HL-60 (cell line): Measurements from ENCODE around the gene GPX3.

ENCODE experiments used
- DNase-seq, 2 experiments: peaks; one replicate each; pipeline ENCODE4 v3.0.0-alpha.2; 2010 to 2020; ENCODE audit warnings: low read depth in 1 of 2, low spot score in 1 of 2
- H3K27ac ChIP-seq: fragments of 250-450 bp; sonication (Bioruptor Pico); replicated peaks from 2 replicates; pipeline ENCODE4 v1.5.1; 2020; ENCODE audit warnings: mild to moderate bottlenecking, moderate library complexity
- H3K27me3 ChIP-seq: fragments of 250-450 bp; sonication (Bioruptor Pico); 2 replicates; pipeline ENCODE4 v1.5.1; 2021; ENCODE audit warnings: mild to moderate bottlenecking, moderate library complexity; ENCODE audit not compliant: insufficient read depth, poor library complexity, severe bottlenecking
- H3K4me3 ChIP-seq: replicated peaks from 2 replicates; pipeline ENCODE4 v1.5.1; 2011; ENCODE audit warnings: mild to moderate bottlenecking, control low read depth, low read length; ENCODE audit not compliant: insufficient read depth
- GABPA ChIP-seq: IDR thresholded peaks from 2 replicates; pipeline ENCODE4 v1.6.1; 2012; ENCODE audit warnings: low read depth
- POLR2AphosphoS5 ChIP-seq: IDR thresholded peaks from 2 replicates; pipeline ENCODE4 v1.6.1; 2012; ENCODE audit warnings: low read depth
- SPI1 ChIP-seq: IDR thresholded peaks from 2 replicates; pipeline ENCODE4 v1.6.1; 2012; ENCODE audit warnings: low read depth, mild to moderate bottlenecking, borderline replicate concordance
- TF ChIP-seq, protein P1 (sequence below): IDR thresholded peaks from one replicate; pipeline ENCODE4 v1.5.1; 2011; ENCODE audit warnings: low read length, control low read depth, inconsistent platforms; ENCODE audit not compliant: insufficient read depth
- TF ChIP-seq, protein P2 (sequence below): IDR thresholded peaks from 2 replicates; pipeline ENCODE4 v1.6.1; 2012; ENCODE audit warnings: low read depth; ENCODE audit not compliant: insufficient replicate concordance

The GPX3 gene

GRCh38 chr5:151028717-151029116 lies 8.3 kb downstream of the GPX3 start:
- DNase-seq = no peak
- no peak for TF ChIP-seq POLR2AphosphoS5
- TF ChIP-seq, protein P1, sequence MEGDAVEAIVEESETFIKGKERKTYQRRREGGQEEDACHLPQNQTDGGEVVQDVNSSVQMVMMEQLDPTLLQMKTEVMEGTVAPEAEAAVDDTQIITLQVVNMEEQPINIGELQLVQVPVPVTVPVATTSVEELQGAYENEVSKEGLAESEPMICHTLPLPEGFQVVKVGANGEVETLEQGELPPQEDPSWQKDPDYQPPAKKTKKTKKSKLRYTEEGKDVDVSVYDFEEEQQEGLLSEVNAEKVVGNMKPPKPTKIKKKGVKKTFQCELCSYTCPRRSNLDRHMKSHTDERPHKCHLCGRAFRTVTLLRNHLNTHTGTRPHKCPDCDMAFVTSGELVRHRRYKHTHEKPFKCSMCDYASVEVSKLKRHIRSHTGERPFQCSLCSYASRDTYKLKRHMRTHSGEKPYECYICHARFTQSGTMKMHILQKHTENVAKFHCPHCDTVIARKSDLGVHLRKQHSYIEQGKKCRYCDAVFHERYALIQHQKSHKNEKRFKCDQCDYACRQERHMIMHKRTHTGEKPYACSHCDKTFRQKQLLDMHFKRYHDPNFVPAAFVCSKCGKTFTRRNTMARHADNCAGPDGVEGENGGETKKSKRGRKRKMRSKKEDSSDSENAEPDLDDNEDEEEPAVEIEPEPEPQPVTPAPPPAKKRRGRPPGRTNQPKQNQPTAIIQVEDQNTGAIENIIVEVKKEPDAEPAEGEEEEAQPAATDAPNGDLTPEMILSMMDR = no peak
- no peak for TF ChIP-seq GABPA
- no peak for TF ChIP-seq SPI1
- TF ChIP-seq, protein P2, sequence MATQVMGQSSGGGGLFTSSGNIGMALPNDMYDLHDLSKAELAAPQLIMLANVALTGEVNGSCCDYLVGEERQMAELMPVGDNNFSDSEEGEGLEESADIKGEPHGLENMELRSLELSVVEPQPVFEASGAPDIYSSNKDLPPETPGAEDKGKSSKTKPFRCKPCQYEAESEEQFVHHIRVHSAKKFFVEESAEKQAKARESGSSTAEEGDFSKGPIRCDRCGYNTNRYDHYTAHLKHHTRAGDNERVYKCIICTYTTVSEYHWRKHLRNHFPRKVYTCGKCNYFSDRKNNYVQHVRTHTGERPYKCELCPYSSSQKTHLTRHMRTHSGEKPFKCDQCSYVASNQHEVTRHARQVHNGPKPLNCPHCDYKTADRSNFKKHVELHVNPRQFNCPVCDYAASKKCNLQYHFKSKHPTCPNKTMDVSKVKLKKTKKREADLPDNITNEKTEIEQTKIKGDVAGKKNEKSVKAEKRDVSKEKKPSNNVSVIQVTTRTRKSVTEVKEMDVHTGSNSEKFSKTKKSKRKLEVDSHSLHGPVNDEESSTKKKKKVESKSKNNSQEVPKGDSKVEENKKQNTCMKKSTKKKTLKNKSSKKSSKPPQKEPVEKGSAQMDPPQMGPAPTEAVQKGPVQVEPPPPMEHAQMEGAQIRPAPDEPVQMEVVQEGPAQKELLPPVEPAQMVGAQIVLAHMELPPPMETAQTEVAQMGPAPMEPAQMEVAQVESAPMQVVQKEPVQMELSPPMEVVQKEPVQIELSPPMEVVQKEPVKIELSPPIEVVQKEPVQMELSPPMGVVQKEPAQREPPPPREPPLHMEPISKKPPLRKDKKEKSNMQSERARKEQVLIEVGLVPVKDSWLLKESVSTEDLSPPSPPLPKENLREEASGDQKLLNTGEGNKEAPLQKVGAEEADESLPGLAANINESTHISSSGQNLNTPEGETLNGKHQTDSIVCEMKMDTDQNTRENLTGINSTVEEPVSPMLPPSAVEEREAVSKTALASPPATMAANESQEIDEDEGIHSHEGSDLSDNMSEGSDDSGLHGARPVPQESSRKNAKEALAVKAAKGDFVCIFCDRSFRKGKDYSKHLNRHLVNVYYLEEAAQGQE = no peak
- Histone ChIP-seq H3K4me3 (no peak overlapping the region), H3K27me3 (no peaks in the 10 kb centered on the region), H3K27ac (no peak overlapping the region)

DNA sequence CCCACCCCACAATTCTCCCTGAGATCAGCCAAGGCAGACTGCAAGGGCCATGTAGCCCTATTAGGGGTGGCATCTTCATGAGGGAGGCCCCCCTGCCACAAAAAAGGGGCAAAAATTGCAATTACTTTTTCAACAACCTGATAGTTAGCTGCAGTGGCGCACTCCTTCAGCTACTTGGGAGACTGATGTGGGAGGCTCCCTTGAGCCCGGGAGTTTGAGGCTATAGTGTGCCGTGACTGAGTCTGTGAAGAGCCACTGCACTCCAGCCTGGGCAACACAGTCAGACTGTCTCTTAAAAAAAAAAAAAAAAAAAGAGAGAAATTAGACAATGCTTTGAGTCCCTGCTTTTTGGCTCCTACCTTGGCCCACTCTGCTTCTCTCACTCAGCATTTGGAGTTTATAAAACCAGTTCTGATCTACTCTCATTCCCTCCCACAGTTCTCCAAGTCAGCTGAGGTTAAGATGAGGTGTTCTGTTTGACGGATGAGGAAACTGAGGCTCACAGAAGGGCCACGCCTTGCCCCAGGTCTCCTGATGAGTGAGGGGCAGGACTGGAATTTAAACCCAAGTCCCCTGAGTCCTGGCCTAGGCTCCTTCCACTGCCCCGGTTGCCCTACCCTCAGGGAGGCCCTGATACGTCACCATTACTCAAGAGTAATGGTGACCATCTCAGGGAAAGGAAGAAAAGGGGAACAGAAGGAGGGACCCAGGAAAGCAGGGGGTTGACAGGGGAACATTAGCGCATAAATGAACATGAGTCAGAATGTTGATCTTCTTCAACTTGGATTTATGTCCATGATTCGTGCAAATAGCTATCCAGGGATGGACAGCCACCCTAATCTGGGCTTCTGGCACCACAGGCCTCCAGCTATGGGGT lies 9.0 kb downstream of the GPX3 start:
- DNase-seq = no peak
- no peak overlapping the region for H3K4me3 ChIP-seq
- no peak overlapping the region for H3K27ac ChIP-seq
- TF ChIP-seq, protein P2 = no peak
- TF ChIP-seq, protein P1 = no peak
- no peak for TF ChIP-seq GABPA
- no peak for TF ChIP-seq SPI1
- H3K27me3 ChIP-seq = no peaks in the 10 kb centered on the region

- DNase-seq = no peak
- Histone ChIP-seq H3K27ac (no peak overlapping the region), H3K27me3 (no peaks in the 10 kb centered on the region), H3K4me3 (no peak overlapping the region)
- TF ChIP-seq, protein P2 = no peak
- TF ChIP-seq POLR2AphosphoS5 (no peak), SPI1 (no peak), GABPA (no peak)
- TF ChIP-seq, protein P1 = no peak
Observed at GRCh38 chr5:151030056-151030336, 9.6 kb downstream of the GPX3 start.
